HS-27A (cell line): ENCODE measurements around the gene NOX4.
"Not testable (repeated sequence)": the region's sequence is repeated elsewhere in the genome, so short reads cannot be mapped to it uniquely, and the experiment has no call there.

Experiments used
- DNase-seq: peaks from one replicate; pipeline ENCODE4 v3.0.0-alpha.2; 2012; ENCODE audit warnings: low read depth, missing footprints

Gene NOX4

DNA sequence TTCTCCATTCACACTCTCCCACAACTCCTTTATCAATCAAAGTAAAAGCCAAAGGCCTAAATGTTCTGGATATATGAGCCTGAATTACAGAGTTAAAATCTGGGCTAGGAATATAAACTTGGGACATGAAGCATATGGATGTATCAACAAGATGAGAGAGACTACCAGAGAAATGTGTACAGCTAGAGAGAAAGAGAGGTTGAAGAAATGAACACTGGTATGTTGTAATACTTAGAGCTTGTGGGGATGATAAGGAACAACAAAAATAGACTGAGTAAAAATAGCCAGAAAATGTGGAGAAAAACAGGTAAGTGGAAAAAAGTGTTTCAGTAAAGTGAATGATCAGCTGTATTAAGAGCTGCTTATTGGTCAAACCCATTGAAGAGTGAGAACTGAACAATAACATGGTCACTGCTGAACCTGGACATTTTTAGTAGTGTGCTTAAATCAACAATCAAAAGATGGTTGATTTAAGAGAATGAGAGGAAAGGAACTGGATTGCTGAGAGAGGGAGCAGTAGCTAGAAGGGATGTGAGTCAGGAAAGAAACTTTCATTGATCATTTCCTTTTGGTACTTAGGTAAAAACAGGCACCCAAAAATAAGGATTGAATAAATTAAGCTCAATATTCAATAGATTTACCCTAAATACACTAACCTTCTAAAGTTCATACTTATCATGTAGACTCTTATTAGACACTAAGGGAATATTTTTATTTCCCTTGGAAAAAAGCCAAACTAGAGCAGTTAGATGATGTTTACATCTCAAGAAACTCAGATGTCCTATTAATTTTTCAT is 111.0 kb downstream of the NOX4 start:
- not testable (repeated sequence) for DNase-seq

GRCh38 chr11:89378986-89379385 is 112.2 kb downstream of the NOX4 start:
- DNase-seq, result not testable (repeated sequence)

- DNase-seq, result not testable (repeated sequence)
These were observed 121.8 kb downstream of the NOX4 start for GRCh38 chr11:89369356-89369755.

- DNase-seq, result not testable (repeated sequence)
These were observed 126.3 kb downstream of the NOX4 start for GRCh38 chr11:89364856-89365255.

DNA sequence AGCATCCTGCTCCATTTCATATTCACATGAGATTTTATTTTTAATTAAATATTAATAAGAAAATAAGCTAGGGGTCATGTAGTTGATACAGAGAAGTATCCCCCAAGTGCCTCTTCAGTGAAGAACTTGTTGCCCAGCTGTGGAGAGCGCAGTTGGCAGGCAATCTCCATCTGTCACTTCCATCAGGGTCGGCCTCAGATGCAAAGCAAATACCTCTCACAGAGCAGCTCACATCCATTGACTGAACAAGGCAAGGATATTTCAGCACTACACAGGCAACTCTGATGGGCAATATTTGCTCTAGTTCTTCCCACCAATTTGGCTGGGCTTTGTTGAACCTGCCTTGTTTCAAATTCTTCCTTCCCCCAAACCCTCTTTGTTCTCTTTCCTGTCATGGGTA is 129.4 kb downstream of the NOX4 start:
- DNase-seq, result no peak

- DNase-seq, result not testable (repeated sequence)
These were observed 132.0 kb downstream of the NOX4 start for GRCh38 chr11:89359208-89359607.

GRCh38 chr11:89358761-89359160 is 132.4 kb downstream of the NOX4 start:
- no peak for DNase-seq

GRCh38 chr11:89355646-89356045 is 135.5 kb downstream of the NOX4 start:
- no peak for DNase-seq

DNA sequence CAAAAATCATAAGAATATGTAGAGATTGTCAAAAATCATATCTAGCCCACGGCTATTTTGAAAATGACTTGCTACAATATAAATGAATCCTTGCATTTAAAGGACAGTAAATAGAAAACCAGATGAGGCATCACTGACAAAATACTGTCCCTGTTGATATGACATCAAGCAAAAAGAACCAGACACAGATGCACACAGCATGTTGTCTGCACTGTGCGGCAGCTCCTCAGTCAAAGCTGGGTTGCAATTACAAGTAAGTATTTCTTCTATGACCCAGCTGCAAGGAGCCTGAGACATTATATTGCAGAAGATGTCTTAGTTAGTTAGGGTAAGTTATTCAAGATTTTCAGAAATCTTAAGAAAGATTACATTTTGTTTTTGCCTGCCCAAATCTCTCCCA is 136.7 kb downstream of the NOX4 start:
- DNase-seq, result not testable (repeated sequence)

DNA sequence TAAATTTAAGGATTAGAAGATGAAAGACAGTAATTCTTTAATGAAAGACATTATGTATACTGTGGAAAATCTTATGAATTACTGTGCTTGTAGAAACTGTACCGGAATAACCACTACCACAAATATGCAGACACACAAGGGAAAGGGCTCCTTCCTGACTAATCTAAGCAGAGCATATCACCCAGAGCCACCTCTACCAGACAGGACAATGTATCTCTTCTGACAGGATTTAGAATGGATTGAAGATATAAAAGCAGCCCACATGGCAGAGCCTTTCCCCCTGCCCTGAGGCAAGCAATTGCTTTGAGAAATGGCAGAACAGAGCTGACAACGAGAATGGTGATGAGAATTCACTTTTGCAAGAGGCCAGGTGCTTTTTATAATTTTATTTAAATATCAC is 144.1 kb downstream of the NOX4 start:
- DNase-seq, result no peak

- DNase-seq, result no peak
These were observed 144.6 kb downstream of the NOX4 start for GRCh38 chr11:89346601-89347000.

DNA sequence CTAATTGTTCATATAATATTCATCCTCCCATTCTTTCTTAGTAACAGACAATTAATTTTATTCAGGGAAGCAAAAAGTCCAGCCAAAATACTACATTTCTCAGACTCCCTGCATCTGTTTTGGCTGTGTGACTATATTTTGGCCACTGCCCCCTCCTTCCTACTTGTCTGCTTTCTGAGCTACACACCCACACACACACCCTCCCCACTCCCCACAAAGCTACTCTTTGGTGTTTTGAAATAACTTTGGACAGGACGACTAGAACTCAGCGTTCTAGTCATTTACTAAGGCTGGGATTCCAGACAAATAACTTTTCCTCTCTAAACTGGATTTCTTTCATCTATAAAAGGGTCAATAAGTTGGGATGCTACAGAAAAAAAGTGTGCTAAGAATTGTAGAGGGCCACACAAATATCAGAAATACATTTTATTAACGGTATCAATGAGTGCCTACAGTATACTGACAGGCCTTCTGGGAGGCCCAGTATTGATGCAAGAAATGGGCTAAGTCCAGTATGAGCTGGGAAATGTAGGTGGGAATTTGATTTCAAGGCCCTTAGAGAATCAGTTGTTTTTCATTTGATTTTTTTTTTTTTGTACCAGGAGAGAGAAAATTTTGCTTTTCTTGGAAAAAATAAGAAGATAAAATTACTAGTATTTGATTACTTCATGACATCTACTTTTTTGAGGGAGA is 148.1 kb downstream of the NOX4 start:
- not testable (repeated sequence) for DNase-seq

GRCh38 chr11:89340450-89340849 is 150.7 kb downstream of the NOX4 start:
- DNase-seq, result not testable (repeated sequence)

DNA sequence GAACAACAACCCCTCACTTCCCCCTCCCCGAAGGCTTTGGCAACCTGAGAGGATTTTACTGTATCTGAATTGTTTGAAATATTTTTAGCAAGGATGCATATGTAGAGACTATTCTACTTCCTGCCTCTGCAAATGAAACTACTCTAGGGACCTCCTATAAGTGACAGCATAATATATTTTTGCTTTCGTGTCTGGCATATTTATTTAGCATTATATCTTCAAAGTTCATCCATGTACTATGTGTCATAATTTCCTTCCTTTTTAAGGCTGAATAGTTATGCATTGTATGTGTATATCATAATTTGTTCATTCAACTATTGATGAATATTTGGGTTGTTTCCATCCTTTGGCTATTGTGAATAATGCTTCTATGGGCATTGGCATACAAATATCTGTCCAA is 153.1 kb downstream of the NOX4 start:
- not testable (repeated sequence) for DNase-seq

DNA sequence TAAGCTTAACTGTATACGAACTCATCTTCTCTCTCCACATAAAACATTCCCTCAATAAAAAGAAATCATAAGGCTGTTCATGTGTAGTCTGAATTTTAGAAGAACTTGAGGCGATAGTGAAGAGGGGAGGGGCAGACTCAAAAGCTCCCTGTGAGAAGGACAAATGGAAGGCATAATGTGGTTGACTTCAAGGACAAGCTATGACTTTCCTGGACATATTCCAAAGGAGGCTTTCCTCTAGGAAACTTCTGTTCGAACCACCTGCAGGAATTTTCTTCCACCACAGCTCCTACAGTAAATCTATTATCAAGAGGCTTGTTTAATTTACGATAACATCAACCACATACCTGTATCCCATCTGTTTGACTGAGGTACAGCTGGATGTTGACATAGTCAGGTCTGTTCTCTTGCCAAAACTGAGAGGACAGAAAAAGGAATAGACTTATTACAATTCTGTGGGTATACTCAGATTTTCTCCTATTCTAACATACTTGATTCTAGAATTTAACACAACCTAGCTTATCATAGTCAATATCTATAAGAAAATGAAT is 154.0 kb downstream of the NOX4 start:
- not testable (repeated sequence) for DNase-seq

- not testable (repeated sequence) for DNase-seq
These were observed 157.5 kb downstream of the NOX4 start for GRCh38 chr11:89333704-89334103.

- not testable (repeated sequence) for DNase-seq
These were observed 159.2 kb downstream of the NOX4 start for GRCh38 chr11:89331940-89332339.

DNA sequence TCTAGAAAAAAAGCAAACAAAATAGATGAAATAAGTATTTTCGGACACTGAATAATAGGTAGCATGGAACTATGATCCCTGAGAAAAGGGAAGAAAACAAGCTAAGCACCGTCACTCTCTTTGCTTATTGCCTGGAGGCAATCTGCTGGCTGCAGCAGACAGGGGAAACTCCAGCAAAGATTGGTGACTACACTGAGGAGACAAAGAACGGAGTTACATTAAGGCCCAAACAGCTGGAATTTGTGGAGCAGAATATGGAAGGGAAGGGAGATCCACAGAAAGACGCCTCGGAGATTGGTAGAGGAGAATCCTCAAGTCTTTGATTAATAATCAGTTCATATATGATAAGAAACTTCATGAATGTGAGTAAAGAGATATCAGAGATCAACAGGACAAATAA is 163.3 kb downstream of the NOX4 start:
- DNase-seq, result no peak

DNA sequence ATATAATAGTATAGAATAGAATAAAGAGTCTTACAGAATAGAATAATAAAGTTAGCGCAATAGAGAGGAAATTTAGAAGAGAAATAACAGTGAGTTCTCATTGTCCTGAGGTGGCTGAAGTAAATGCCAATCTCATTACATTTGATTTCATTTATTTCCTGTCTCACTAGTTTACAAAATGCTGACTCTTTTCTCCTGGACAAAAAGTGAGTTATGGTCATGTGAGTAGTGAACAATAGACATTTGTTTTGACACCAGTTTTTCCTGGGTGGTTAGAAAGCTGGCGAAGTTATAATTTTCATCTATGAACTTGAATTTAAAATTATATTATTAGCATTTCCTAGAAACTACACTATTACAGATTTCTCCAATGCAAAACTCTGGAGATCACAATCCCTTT is 169.8 kb downstream of the NOX4 start:
- no peak for DNase-seq

- DNase-seq, result not testable (repeated sequence)
These were observed 180.6 kb downstream of the NOX4 start for GRCh38 chr11:89310607-89311006.

- DNase-seq, result not testable (repeated sequence)
These were observed 181.7 kb downstream of the NOX4 start for GRCh38 chr11:89309321-89309985.

DNA sequence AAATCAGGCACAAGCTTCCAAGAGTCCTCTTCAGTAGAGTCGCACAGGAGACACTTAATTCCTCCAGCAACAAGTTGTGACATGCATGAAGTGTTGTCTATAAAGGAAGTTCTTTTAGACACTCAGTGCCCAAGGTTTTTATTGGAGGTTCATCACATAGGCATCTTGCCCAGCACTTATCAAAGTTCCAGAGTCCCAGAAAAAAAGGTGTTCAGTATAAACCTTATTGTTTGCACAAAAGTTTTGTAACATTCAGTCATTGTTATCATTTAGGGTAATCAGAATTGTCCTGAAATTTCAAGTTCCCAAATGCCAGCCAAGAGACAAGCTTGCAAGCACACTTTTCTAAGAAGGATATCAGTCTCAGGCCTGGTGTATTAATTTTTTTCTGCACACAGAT is 182.9 kb downstream of the NOX4 start:
- not testable (repeated sequence) for DNase-seq
